HG03108 (cell line): ENCODE measurements around the gene ARHGAP30.
"Not testable (repeated sequence)": the region's sequence is repeated elsewhere in the genome, so short reads cannot be mapped to it uniquely, and the experiment has no call there.

Experiments
- ATAC-seq: cut with Tn5 transposase; IDR thresholded peaks from one replicate; pipeline ENCODE4 v1.9.1; 2021; ENCODE audit warnings: moderate library complexity; ENCODE audit not compliant: unreplicated experiment

The ARHGAP30 gene

GRCh38 chr1:161045736-161046604, 23.7 kb downstream of the ARHGAP30 start, which contains the start of gene USF1:
USF1 (minus strand) TSS chr1:161045977; CDS start chr1:161043275, 2,702 bp downstream.
- ATAC-seq: peak; percentile 57

- peak; percentile 40 for ATAC-seq
Measured at GRCh38 chr1:161044908-161045735, 24.6 kb downstream of the ARHGAP30 start.

DNA sequence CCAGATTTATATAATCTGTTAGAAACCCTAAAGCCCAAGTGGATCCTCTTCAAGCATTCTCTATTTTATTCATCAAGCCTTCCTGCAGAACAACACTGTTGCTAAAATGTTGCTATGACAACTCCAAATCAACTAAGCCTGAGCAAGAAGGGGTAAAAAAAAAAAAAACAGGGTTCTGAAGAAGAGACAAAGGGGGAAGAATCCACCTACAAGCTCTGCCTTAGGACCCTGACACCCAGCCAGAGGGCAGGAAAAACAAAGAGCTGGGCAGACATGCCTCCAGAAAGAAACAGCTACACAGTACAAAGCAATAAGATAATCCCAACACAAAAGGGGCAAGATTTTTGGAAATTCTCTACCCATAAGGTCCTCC, 25.2 kb downstream of the ARHGAP30 start:
- ATAC-seq: no peak

DNA sequence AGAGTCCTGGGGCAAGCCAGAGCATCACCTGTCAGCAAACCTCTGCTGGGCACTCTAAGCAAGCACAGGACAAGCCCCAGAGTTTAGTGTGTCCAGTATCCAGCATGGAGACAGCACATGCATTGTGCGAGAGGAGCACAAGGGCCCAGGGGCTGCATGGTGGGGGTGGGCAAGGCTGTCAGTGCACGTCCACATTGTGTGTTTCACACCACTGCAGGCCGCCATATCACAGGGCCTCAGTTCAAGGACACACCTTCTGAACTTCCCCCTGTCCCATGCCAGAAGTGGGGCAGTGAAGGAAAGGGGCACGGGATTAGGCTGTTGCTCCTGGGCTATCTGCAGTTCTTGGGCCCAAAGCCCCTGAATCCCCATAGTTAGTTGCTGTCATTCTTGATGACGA, 30.1 kb downstream of the ARHGAP30 start:
- ATAC-seq: no peak

- ATAC-seq: no peak
Measured at GRCh38 chr1:161039154-161039545, 30.5 kb downstream of the ARHGAP30 start.

DNA sequence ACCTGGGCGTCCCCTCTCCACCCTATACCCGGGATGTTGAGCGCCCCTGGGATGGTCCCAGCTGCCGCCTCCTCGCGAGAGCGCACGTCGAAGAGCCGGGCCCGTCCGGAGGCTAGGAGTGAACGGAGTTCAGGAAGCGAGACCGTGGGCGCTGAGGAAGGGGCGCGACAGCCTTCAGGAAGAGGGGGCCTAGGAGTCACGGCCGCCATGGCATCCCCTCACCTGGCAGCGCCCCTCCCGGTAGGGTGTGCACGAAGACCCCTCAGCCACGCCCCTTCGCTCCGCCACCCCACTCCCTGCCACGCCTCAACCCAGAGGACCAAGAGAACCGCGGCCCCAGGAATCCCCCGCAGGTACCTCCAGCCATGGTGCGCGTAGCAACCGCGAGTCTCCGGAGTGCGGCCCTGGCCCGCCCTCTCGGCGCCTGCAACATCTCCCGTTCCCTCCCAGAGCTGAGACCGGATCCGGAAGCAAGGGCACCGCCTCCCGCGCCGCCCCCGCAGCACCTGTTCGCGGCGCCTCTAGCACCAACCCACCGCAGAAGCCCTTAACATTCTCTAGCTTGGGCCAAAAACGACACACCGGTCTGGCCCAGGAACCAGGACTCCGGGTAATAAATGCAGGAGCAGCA, 31.1 kb downstream of the ARHGAP30 start, which contains the start of gene TSTD1:
Gene TSTD1, minus strand, starts transcription at position 442 of the 631 bp plus-strand sequence. Its CDS starts 75 bp downstream, at position 367.
- ATAC-seq: peak; percentile 75

DNA sequence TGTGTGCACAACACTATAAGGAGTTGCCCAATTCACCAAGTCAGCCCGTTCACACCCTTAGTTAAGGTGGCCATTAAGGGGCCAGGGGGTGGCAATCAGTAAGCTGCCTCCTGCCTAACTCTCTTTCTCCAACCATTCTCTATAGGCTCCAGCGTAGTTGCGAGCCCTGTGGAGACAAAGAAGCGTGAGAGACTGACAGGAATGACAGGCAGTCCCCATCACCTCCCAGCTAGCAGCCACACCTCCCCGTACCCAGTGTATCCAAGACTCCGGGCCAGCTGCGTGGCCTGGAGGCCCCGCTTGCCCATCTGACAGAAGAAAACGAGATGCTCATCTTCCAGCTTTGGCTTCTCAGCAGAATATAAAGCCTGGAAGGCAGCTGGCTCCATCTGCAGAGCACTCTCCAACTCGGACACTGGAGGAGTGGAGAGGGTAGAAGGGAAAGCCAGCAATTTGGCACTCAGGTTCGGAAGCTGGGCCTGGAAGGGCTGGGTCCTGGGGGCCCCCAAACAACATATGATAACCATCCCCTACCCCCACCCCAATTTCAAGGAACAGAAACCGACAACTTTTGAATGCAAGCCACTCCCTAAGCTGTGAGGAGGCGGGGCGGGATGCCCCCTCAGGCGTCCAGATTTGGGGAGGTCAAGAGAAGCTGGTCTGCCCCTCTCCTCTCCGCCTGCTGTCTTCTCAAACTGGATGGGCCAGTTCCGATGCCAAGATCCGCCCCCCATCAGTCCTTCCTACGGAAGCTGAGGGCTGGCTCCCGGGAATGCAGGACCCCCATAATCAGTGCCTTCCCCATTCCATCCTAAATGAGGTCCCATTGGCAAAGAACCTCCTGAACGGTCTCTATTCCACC, 31.8 kb downstream of the ARHGAP30 start:
- no peak for ATAC-seq

- ATAC-seq: no peak
Measured at GRCh38 chr1:161033751-161034150, 35.9 kb downstream of the ARHGAP30 start.

DNA sequence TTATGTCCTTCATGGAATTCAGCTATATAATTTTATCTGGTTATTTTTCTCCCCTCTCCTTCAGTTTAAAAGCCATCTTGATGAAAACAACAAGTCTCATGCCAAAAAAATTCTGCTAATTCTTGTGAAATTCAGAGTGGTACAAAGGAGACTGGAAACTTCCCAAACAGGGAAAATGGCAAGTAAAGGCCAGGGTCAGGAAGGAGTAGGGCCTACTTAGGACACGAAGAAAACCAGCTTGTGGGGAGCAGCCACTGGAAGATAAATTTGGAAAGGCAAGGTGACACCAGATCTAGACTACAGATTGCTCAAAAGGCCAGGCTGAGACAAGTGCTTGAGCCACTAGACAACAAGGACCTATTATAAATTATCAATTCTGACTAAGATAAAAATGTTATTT, 37.3 kb downstream of the ARHGAP30 start:
- ATAC-seq: no peak

DNA sequence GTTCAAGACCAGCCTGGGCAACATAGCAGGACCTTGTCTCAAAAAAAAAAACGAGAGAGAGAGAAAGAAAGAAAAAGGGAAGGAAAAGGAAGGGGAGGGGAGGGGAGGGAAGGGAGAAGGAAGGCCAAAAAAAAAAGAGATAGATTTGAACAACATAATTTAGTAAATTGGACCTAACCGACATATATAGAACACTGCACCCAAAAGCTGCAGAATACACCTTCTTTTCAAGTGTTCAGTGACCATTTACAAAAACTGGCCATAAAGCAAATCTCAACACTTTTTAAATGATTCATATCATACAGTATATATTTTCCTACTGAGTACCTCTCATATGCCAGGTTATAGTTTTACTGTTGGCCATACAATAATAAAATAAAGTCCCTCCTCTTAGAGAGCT, 37.8 kb downstream of the ARHGAP30 start:
- no peak for ATAC-seq

- not testable (repeated sequence) for ATAC-seq
Measured at GRCh38 chr1:161029466-161029865, 40.2 kb downstream of the ARHGAP30 start.

GRCh38 chr1:161026954-161027353, 42.7 kb downstream of the ARHGAP30 start:
- ATAC-seq: not testable (repeated sequence)

DNA sequence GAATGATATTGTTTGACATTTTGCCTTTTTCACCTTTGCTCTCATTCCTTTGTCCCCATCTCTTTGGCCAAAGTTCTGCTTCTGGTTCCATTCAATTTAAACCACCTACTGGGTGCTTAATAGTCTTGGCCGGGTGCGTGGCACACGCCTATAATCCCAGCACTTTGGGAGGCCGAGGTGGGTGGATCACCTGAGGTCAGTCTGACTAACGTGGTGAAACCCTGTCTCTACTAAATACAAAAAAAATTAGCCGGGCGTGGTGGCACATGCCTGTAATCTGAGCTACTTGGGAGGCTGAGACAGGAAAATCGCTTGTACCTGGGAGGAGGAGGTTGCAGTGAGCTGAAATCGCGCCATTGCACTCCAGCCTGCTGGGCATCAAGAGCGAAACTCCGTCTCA, 47.3 kb downstream of the ARHGAP30 start:
- ATAC-seq: not testable (repeated sequence)

GRCh38 chr1:161021970-161022353, 47.7 kb downstream of the ARHGAP30 start:
- no peak for ATAC-seq

- peak; percentile 89 for ATAC-seq
Measured at GRCh38 chr1:161021165-161021969, 48.3 kb downstream of the ARHGAP30 start.

GRCh38 chr1:161020509-161021164, 49.1 kb downstream of the ARHGAP30 start, which contains the start of gene F11R:
F11R (minus strand) TSS chr1:161021152; CDS start chr1:161021073, 79 bp downstream.
- peak; percentile 22 for ATAC-seq

DNA sequence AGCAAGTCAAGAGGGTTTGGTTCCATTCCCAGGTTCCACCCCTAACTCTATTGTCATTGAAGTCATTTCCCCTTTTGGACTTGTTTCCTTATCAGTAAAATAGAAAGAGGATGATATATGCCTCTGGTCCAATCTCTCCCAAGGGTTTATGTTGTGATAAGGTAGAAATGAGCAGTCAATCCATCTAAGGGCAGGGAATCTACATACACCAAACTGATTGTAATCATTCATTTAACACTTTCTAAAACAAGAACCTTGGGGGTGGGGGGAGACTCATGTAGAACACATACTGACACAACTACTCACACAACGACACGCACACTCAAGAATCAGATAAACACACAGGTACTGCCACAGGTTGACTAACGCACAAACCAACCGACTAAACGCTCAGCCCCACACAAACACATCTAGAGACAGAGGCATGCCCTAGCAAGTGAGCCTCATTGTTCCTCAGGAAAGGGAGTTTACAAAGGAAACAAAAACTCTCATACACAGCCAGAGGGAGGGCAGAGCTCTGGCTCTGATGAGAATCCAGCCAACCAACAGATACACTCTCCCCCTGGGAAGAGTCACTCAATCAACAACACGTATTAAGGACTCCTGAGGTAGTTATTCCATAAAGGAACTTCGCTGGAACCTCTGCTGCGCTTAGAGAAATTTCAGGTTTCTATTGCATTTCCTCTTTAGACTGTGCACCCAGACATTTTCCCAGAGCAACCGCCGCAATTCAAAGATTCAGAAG, 49.8 kb downstream of the ARHGAP30 start:
- no peak for ATAC-seq

DNA sequence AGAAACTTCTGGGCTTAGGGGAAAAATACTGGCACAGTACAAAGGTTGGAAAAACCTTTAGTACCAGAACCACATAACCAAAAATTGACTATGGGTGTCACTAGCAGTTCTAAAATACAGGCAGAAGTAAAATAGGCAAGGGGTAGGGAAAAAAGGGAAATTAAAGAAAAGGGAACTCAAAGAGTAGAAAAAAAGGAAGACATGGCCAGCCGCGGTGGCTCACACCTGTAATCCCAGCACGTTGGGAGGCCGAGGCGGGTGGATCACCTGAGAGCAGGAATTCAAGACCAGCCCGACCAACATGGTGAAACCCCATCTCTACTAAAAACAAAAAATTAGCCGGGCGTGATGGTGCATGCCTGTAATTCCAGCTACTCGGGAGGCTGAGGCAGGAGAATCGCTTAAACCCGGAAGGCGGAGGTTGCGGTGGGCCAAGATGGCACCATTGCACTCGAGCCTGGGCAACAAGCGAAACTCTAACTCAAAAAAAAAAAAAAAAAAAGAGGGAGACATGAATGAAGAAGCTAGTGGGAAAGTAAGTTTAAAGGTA, 50.5 kb downstream of the ARHGAP30 start:
- ATAC-seq: not testable (repeated sequence)
